Neural progenitor cell (in vitro differentiated cells): ENCODE data around the gene INKA1.

Experiments
- EZH2 ChIP-seq: fragments of 200-600 bp; sonication (generic); IDR thresholded peaks from 2 replicates; pipeline ENCODE4 v1.6.1; 2017; ENCODE audit warnings: antibody characterized with exemption, mild to moderate bottlenecking, moderate library complexity
- TF ChIP-seq, protein P1 (sequence below): fragments of 200-600 bp; sonication (generic); IDR thresholded peaks from 2 replicates; pipeline ENCODE4 v1.5.1; 2017; ENCODE audit warnings: antibody characterized with exemption, mild to moderate bottlenecking

DNA sequence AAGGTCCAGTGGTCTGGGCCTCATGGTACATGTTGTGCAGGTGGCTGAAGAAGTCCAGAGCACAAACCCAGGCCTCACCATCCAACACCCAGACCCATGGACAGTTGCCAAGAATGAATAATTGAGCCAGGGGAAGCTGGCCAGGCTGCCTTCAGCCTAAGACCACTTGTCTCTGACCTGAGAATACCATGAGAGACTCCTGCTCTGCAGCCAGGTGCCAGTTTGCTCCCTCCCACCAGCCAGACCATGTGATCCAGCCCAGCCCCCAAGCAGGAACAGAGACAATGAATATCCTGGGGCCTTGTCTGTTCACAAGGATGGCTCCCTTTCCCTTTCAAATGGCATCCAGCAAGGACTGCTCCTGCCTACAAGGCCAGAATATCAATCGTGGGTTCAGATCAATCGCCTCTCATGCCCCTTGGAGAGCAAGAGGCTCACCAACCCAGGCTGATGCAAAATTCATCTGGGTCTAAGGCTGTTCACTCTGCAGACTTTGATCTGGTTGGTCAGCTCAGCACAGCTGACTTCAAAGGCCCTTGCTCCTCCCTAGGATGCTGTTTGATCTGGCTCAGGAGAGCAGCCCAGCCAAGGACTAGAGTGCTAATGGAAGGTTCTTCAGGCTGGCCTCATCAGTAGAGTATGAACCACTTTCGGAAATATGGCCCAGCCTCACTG, 39.9 kb downstream of the INKA1 start:
- TF ChIP-seq, protein P1, sequence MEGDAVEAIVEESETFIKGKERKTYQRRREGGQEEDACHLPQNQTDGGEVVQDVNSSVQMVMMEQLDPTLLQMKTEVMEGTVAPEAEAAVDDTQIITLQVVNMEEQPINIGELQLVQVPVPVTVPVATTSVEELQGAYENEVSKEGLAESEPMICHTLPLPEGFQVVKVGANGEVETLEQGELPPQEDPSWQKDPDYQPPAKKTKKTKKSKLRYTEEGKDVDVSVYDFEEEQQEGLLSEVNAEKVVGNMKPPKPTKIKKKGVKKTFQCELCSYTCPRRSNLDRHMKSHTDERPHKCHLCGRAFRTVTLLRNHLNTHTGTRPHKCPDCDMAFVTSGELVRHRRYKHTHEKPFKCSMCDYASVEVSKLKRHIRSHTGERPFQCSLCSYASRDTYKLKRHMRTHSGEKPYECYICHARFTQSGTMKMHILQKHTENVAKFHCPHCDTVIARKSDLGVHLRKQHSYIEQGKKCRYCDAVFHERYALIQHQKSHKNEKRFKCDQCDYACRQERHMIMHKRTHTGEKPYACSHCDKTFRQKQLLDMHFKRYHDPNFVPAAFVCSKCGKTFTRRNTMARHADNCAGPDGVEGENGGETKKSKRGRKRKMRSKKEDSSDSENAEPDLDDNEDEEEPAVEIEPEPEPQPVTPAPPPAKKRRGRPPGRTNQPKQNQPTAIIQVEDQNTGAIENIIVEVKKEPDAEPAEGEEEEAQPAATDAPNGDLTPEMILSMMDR = no peak
- no peak for TF ChIP-seq EZH2
